ENCODE measurements around the gene AMPD3.

The AMPD3 gene

GRCh38 chr11:10459029-10459970 lies 4.2 kb downstream of the AMPD3 start:
- in situ Hi-C loops (cut with MboI; ENCODE audit: low sequenced_read_pairs): no loop called here

GRCh38 chr11:10460611-10461275 lies 5.7 kb downstream of the AMPD3 start:
- in situ Hi-C loops (cut with MboI; ENCODE audit: low sequenced_read_pairs): no loop called here

- in situ Hi-C loops (cut with MboI; ENCODE audit: low sequenced_read_pairs): no loop called here
Observed at GRCh38 chr11:10461276-10461790, 6.3 kb downstream of the AMPD3 start.

- in situ Hi-C loops (cut with MboI; ENCODE audit: low sequenced_read_pairs): no loop called here
Observed at GRCh38 chr11:10462746-10463300, 7.8 kb downstream of the AMPD3 start.

GRCh38 chr11:10473371-10473770 lies 18.3 kb downstream of the AMPD3 start:
- in situ Hi-C loops (cut with MboI; ENCODE audit: low sequenced_read_pairs): no loop called here

- in situ Hi-C loops (cut with MboI; ENCODE audit: low sequenced_read_pairs): no loop called here
Observed at GRCh38 chr11:10474551-10474950, 19.5 kb downstream of the AMPD3 start.

GRCh38 chr11:10476342-10476741 lies 21.3 kb downstream of the AMPD3 start:
- in situ Hi-C loops (cut with MboI; ENCODE audit: low sequenced_read_pairs): no loop called here

- in situ Hi-C loops (cut with MboI; ENCODE audit: low sequenced_read_pairs): no loop called here
Observed at GRCh38 chr11:10476927-10477689, 22.0 kb downstream of the AMPD3 start.

GRCh38 chr11:10477690-10478046 lies 22.6 kb downstream of the AMPD3 start:
- in situ Hi-C loops (cut with MboI; ENCODE audit: low sequenced_read_pairs): no loop called here

GRCh38 chr11:10478066-10478465 lies 23.0 kb downstream of the AMPD3 start:
- in situ Hi-C loops (cut with MboI; ENCODE audit: low sequenced_read_pairs): no loop called here

GRCh38 chr11:10478574-10479550 lies 23.8 kb downstream of the AMPD3 start:
- in situ Hi-C loops (cut with MboI; ENCODE audit: low sequenced_read_pairs): no loop called here

- in situ Hi-C loops (cut with MboI; ENCODE audit: low sequenced_read_pairs): no loop called here
Observed at GRCh38 chr11:10480026-10480425, 25.0 kb downstream of the AMPD3 start.

- in situ Hi-C loops (cut with MboI; ENCODE audit: low sequenced_read_pairs): no loop called here
Observed at GRCh38 chr11:10480760-10481159, 25.7 kb downstream of the AMPD3 start.

- in situ Hi-C loops (cut with MboI; ENCODE audit: low sequenced_read_pairs): no loop called here
Observed at GRCh38 chr11:10481560-10482349, 26.7 kb downstream of the AMPD3 start.

- in situ Hi-C loops (cut with MboI; ENCODE audit: low sequenced_read_pairs): no loop called here
Observed at GRCh38 chr11:10483174-10483573, 28.1 kb downstream of the AMPD3 start.

- in situ Hi-C loops (cut with MboI; ENCODE audit: low sequenced_read_pairs): no loop called here
Observed at GRCh38 chr11:10483584-10483983, 28.5 kb downstream of the AMPD3 start.

- in situ Hi-C loops (cut with MboI; ENCODE audit: low sequenced_read_pairs): no loop called here
Observed at GRCh38 chr11:10484461-10485180, 29.6 kb downstream of the AMPD3 start.

GRCh38 chr11:10485646-10486045 lies 30.6 kb downstream of the AMPD3 start:
- in situ Hi-C loops (cut with MboI; ENCODE audit: low sequenced_read_pairs): no loop called here
